Measurements from ENCODE around the gene MGLL. TPM values are rescaled to one million over a fixed set of nuclear protein-coding genes. Genes with fewer than 3 reads are reported as not detected.

The MGLL gene
- total RNA-seq, 1 experiment from 2014 or later, result 42.4 TPM

- Mint-ChIP-seq H3K4me3 (ENCODE audit: low read depth, unreplicated experiment) (no peak overlapping the region), H3K27ac (ENCODE audit: unreplicated experiment) (no peak overlapping the region)
- CTCF ChIA-PET, result interaction anchor here (1.2 kb wide), 1 partner anchor 46 kb away, joined by 4 read pairs; no protein-coding TSS in a partner anchor
Measured at GRCh38 chr3:127740136-127740915, 82.0 kb downstream of the MGLL start.

GRCh38 chr3:127739347-127740135 lies 82.8 kb downstream of the MGLL start:
- CTCF ChIA-PET, result interaction anchor here (1.2 kb wide), 1 partner anchor 45 kb away, joined by 4 read pairs; no protein-coding TSS in a partner anchor
- Mint-ChIP-seq H3K4me3 (ENCODE audit: low read depth, unreplicated experiment) (no peak overlapping the region), H3K27ac (ENCODE audit: unreplicated experiment) (no peak overlapping the region)

More at GRCh38 chr3:127740136-127740915, 82.0 kb downstream of the MGLL start:
- no peaks in the 10 kb centered on the region for H3K27me3 Mint-ChIP-seq (ENCODE audit: unreplicated experiment)
- no peak for TF ChIP-seq CTCF (IDR thresholded peaks at IDR 0.05; ENCODE audit: unreplicated experiment)
- H3K4me1 Mint-ChIP-seq (ENCODE audit: low read depth, unreplicated experiment), result peaks cover 12% of the 10 kb centered on the region
- intact Hi-C loops (cut with micrococcal nuclease; ENCODE audit: unreplicated experiment), result no loop called here
- DNase-seq, result no peak
- H3K36me3 Mint-ChIP-seq (ENCODE audit: insufficient read depth, unreplicated experiment), result no peaks in the 10 kb centered on the region
- no peaks in the 10 kb centered on the region for H3K9me3 Mint-ChIP-seq (ENCODE audit: low read depth, unreplicated experiment)
- no TSS peak for BruUV-seq (replicated peaks)

DNA sequence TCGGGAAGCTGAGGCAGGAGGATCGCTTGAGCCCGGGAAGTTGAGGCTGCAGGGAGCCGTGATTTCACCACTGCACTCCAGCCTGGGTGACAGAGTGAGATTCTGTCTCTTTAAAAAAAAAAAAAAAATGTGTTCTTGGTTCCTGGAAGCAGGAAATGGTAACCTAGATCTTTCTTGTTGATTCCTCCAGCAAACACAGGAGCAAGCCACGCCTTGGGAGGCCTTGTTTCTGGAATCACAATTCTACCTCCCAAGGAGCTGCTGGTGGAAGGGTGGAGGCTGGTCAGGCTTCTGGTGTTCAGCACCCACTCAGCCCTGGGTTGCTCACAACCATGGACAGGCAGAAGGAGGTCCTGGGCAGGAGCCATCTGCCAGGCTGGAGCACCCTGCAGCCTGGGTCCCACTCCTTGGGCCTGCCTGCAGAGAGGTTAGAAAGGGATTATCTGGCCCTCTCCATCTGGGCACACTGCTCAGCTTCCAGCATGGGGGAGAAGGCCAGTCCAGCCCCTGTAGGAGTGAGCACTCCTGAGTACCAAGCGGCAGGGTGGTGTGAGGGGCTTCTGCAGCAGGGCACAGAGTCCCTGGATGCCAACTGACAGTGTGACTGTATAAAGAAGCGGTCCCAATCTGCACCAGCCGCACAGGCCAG lies 84.0 kb downstream of the MGLL start:
- H3K4me1 Mint-ChIP-seq (ENCODE audit: low read depth, unreplicated experiment), result peaks cover 21% of the 10 kb centered on the region
- no peaks in the 10 kb centered on the region for H3K9me3 Mint-ChIP-seq (ENCODE audit: low read depth, unreplicated experiment)
- H3K36me3 Mint-ChIP-seq (ENCODE audit: insufficient read depth, unreplicated experiment), result no peaks in the 10 kb centered on the region
- no peak for TF ChIP-seq CTCF (IDR thresholded peaks at IDR 0.05; ENCODE audit: unreplicated experiment)
- intact Hi-C loops (cut with micrococcal nuclease; ENCODE audit: unreplicated experiment), result no loop called here
- H3K27ac Mint-ChIP-seq (ENCODE audit: unreplicated experiment), result no peak overlapping the region
- BruUV-seq (replicated peaks), result no TSS peak
- CTCF ChIA-PET, result interaction anchor here (0.7 to 0.8 kb wide), 2 partner anchors 15 to 41 kb away, joined by 3 to 4 read pairs; no protein-coding TSS in a partner anchor
- H3K4me3 Mint-ChIP-seq (ENCODE audit: low read depth, unreplicated experiment), result no peak overlapping the region
- peak; percentile 50 for DNase-seq
- H3K27me3 Mint-ChIP-seq (ENCODE audit: unreplicated experiment), result no peaks in the 10 kb centered on the region

More at GRCh38 chr3:127739347-127740135, 82.8 kb downstream of the MGLL start:
- DNase-seq, result no peak
- no TSS peak for BruUV-seq (replicated peaks)
- no peaks in the 10 kb centered on the region for H3K27me3 Mint-ChIP-seq (ENCODE audit: unreplicated experiment)
- peaks cover 19% of the 10 kb centered on the region for H3K4me1 Mint-ChIP-seq (ENCODE audit: low read depth, unreplicated experiment)
- intact Hi-C loops (cut with micrococcal nuclease; ENCODE audit: unreplicated experiment), result no loop called here
- no peak for TF ChIP-seq CTCF (IDR thresholded peaks at IDR 0.05; ENCODE audit: unreplicated experiment)
- no peaks in the 10 kb centered on the region for H3K9me3 Mint-ChIP-seq (ENCODE audit: low read depth, unreplicated experiment)
- H3K36me3 Mint-ChIP-seq (ENCODE audit: insufficient read depth, unreplicated experiment), result no peaks in the 10 kb centered on the region

DNA sequence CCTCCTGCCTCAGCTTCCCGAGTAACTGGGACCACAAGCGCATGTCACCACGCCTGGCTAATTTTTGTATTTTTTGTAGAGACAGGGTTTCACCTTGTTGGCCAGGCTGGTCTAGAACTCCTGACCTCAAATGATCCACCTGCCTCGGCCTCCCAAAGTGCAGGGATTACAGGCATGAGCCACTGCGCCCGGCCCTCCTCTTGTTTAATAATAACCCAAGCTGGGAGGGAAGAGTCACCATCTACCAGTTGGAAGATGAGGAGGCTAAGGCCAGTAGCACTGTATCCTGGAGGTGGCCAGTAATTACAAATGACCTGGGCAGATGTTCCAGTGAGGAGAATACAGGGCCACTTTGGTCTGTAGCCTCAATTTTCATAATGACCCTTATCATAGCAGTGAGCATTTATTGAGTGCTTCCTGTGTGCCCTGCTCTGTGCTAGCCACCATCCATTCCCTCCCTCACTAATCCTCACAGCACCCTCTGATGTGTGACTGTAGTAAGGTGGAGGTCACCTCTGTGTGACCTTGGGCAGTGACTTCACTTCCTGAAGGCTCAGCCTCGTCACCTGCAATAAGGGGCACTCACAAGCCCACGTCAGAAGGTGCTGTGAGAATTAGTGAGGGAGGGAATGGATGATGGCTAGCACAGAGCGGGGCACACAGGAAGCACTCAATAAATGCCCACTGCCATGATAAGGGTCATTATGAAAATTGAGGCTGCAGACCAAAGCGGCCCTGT lies 85.3 kb downstream of the MGLL start:
- TF ChIP-seq CTCF (IDR thresholded peaks at IDR 0.05; ENCODE audit: unreplicated experiment), result no peak
- intact Hi-C loops (cut with micrococcal nuclease; ENCODE audit: unreplicated experiment), result no loop called here
- Mint-ChIP-seq H3K4me3 (ENCODE audit: low read depth, unreplicated experiment) (no peak overlapping the region), H3K36me3 (ENCODE audit: insufficient read depth, unreplicated experiment) (no peaks in the 10 kb centered on the region), H3K27ac (ENCODE audit: unreplicated experiment) (no peak overlapping the region), H3K4me1 (ENCODE audit: low read depth, unreplicated experiment) (peaks cover 21% of the 10 kb centered on the region), H3K27me3 (ENCODE audit: unreplicated experiment) (no peaks in the 10 kb centered on the region), H3K9me3 (ENCODE audit: low read depth, unreplicated experiment) (no peaks in the 10 kb centered on the region)
- no peak for DNase-seq
- no TSS peak for BruUV-seq (replicated peaks)
- CTCF ChIA-PET, result interaction anchor here (2.3 kb wide), 1 partner anchor 10 kb away, joined by 8 read pairs; no protein-coding TSS in a partner anchor
